ENCODE data around the gene CCDC50. TPM values are rescaled to one million over a fixed set of nuclear protein-coding genes. Genes with fewer than 3 reads are reported as not detected.

CCDC50 gene
- total RNA-seq, 1 donor from 2014 or later, result 170 TPM

DNA sequence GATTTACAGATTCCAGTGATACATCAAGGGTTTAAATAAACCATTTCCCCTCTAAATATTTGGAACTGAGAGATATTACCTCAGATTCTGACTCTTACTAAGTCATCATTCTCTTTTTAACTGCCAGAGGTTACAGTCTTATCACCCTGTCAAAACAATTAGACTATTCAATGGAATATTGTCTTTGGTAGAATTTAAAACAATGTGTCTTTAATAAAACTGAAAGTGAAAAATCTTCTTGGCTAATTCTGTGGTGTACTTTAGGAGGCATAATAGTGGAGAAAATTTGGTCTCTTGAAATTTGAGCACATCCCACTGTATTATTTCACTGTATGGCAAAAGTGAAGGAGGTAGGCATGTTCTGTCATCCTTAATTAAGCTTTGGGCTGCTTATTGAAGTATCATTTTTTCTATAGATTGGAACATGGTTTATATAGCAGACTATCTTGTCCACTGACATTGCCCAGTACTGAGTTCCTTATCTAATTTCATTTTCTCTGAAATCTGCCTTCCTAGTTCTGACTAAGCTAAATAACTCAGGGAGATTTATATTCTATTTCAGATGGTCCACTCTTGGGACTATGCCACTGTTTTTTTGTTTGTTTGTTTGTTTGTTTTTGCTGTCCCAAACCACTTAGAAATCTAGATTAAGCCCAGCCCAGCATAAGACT, 49.1 kb downstream of the CCDC50 start:
- DNase-seq (ENCODE audit: low read depth), result no peak

DNA sequence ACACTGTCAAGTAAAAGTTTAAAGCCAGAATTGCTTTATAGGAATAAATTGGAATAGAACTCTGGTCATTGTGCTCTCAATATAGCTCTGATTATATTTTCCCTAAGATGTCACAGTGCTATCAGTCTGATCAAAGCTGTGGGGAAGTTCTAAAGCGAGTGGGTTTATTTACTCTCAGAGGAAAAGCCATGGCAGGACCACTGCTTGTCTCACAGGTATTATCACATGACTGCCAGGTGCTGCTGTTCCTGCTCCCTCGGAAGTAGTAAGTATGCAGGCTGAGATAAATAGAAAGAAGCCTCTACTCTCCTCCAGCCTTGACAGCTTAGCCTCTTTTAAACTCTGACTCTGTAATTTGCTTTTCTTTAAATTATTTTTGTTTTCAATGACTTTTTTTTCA, 50.3 kb downstream of the CCDC50 start:
- DNase-seq (ENCODE audit: low read depth), result no peak

DNA sequence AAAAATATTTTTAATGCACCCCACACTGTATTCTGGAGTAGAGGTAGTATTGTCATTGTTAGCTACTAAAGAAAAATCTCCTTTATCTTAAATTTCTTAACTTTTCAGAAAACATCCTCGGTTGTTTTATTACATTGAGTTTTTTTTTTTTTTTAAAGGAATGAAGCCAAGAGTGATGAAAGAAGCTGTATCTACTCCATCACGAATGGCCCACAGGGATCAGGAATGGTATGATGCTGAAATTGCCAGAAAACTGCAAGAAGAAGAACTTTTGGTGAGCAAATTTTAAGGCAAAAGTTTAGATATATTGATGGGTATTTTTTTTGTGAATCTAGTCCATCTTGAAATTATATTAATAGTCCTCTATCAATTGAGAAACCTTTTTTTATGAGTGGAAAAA, 50.8 kb downstream of the CCDC50 start:
- DNase-seq (ENCODE audit: low read depth), result no peak

DNA sequence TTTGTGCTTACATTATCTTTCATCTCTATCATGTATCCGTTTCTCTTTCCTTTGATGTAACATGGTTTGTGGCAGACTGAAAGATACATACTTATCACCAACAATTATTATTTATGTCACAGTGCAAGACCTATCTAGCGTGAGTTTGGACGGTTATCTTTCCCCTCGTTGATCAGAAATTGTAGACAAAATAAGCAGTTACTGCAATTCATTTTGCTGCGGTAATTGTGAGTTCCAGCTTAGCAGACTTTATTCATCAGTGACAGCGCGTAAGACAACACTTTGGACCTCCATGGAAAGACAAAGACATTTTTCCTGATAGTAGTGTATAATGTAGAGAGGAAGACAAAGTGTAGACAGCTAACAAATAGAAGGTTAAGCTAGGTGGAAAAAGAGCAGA, 52.1 kb downstream of the CCDC50 start:
- no peak for DNase-seq (ENCODE audit: low read depth)

DNA sequence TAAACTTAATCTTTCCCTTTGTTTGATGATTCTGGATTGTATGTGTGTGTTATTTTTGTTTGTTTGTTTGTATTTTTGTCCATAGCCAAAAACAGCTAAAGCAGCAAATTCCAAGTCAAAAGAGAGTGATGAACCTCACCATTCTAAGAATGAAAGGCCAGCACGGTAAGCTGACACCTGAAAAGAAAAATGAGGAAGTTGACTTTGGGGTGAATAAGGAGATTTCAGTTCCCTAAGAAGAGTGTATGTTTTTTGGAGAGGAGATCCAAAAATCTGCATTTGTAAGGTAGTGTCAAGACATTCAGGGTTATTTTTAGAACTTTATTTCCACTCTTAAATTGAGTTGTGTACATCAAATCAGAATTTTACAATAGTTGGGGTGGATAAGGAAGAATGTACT, 53.5 kb downstream of the CCDC50 start:
- no peak for DNase-seq (ENCODE audit: low read depth)

DNA sequence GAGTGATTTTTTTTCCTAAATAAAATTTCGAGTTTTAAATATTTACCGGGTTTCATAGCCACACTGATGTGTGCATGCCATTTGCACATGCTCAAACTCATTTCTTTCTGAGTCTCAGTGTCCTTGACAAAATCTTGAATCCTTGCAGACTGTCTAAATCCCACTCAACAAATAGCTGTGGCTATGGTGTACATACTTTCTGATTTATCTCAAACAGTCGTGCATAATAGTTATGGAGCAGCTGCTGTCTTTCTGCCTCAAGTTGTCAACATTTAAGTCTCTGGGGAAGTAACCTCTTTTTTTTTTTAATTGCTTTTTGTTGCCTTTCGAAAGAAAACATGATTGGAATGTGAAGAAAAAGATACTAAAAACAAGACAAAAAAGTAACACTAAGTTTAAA, 53.9 kb downstream of the CCDC50 start:
- no peak for DNase-seq (ENCODE audit: low read depth)

DNA sequence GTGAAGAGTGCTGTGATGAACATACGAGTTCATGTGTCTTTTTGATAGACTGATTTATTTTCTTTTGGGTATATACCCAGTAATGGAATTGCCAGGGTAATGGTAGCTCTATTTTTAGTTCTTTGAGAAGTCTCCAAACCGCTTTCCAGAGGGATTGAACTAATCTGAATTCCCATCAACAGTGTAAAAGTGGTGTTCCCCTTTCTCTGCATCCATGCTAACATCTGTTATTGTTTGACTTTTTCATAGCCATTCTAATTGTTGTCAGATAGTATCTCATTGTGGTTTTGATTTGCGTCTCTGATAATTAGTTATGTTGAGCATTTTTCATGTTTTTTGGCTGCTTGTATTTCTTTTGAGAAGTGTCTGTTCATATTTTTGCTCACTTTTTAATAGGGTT, 55.9 kb downstream of the CCDC50 start:
- no peak for DNase-seq (ENCODE audit: low read depth)

DNA sequence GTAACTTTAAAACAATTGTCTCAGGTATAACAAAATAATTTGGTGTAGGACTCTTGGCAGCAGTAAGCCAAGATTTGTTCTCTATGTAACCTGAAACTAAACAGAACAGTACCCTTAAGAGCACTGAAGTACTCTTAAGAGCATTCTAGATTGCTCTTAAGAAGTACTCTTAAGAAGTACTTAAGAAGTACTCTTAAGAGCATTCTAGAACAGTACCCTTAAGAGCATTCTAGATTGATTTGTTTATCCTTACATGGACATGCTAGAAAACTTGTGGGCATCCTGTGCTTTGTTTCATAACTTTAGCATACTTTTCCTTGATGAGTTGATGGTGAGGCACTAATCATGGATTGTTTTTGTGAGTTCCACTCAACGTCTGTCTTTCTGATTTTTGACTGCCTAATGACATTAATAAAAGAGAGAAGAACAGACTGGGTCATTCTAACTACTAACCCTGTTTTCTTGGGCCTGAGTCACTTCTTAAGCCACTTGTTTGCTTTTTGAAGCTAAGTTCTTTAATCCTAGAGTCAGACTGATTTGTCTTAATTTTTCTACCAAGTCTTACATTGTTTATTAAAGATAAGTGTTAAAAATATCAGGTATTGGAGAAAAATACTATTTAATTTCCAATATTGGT, 58.4 kb downstream of the CCDC50 start:
- DNase-seq (ENCODE audit: low read depth), result peak; percentile 32

DNA sequence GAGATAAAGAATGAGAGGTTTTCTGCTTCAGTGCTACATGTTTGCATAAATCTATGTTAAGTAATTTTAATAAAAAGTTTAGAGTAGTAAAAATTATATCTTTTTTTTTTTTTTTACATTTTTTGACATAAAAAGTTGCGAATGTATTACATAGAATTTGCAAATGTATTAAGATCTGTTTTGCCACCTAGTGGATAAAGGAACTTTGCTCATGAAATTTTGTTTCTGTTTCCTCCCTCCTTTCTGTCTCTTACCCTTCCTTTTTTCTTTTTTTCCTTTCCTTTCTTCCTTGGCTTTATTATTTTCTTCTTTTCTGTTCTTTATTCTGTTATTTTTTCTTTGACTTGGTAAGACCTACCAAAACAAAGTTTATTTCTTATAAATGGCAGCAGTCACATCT, 59.6 kb downstream of the CCDC50 start:
- DNase-seq (ENCODE audit: low read depth), result peak; percentile 15

DNA sequence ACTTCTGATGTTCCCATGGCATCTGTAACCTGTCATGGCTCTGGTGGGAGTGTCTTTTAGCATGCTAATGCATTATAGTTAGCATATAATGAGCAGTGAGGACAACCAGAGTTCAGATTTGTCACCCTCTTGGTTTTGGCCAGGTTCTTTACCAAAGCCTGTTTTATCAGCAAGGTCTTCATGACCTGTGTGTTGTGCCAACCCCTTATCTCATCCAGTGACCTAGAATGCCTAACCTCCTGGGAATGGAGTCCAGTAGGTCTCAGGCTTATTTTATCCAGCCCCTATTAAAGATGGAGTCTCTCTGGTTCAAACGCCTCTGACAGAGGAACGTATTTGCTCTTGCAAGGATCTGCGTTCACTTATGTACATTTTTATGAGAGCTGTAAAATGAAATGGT, 61.4 kb downstream of the CCDC50 start:
- DNase-seq (ENCODE audit: low read depth), result no peak

DNA sequence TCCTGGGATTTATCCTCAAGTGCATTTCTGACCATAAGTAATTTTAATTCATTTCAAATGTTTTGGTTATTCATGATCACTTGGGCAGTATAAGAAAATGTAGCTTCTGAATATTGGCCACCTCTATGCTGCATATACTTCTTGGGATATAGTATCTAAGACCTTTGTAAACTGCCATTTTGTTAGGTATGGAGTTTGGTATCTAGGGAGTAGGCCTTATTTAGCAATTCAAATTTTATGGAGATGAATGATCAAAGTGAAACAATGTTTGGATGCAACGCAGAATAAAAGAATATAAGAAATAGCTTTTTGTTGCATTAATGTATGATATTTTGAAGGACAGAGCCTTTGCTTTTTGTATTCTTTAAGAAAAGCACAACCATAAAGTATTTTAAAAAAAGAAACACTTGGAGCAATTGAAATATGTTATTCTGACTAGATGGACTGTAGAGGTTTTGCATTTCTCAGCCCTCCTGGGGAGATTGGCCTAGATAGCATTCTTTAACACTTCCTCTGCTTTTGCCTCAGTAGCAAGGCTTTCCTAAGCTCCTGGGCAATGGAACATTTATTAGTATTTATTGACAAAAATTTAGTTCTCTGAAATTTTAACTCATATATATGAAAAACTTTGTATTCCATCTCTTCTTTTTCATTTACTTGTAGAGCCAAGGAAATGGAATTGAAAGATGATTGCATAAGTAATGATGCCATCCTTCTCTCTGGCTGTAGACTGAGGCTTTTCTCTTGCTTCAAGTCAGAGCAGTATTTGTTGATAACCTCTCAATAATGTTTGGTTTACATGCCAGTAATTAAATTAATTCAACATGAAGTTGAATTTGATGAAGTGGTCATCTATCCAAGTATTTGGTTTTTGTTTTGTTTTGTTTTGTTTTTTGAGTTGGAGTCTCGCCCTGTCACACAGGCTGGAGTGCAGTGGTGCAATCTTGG, 62.9 kb downstream of the CCDC50 start:
- no peak for DNase-seq (ENCODE audit: low read depth)

DNA sequence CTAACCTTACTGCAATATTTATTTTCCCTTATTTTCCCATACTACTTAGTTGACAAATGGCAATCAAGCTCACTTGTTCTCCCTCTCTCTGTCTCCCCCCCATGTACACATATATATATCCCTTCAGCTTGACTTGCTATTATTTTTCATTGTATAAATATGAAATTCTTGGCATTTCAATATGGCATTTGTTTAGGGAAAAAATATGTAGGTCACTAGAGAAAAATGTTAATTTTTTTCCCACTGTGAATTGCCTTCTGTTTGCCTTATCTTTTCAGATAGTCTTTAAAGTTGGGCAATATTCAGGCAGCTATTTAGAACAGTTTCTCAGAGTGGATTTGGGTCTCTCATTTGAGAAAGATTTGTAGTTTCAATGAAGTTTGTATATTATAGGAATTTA, 64.0 kb downstream of the CCDC50 start:
- DNase-seq (ENCODE audit: low read depth), result no peak

DNA sequence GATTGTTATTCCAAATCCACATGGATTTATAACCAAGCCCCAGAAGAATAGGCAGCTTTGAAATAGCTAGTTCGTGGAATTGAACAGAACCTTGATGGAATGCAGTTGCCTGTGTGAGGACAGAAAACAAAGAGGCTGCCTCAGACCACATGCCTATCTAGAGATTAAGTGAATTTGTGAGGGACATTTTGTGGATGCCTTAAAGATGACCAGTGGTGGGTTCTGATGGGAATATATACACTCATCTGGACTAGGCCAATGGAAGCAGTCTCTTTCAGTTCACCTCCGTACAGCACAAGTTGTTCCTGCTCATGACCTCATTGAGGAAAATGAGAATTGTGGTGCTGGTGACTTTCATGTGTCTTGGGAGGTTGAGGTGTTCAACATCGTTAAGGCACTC, 68.6 kb downstream of the CCDC50 start:
- DNase-seq (ENCODE audit: low read depth), result no peak

DNA sequence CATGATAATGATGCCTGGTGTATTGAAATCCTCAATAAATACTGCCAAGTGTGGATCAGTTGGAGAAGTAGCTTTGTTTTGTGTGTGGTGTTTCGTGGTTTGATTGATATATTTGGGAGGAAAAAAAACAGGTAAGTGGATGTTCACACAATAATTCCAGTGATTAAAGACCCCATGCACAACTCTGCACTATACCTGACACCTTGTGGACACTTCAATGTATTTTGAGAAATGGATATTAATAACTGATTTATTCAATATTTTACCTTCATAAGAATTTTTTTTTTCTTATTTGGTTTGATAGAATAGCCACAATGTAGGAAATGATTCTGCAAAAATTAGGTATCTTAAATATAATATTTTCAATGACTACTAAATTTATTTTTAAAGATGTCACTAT, 69.4 kb downstream of the CCDC50 start:
- no peak for DNase-seq (ENCODE audit: low read depth)

DNA sequence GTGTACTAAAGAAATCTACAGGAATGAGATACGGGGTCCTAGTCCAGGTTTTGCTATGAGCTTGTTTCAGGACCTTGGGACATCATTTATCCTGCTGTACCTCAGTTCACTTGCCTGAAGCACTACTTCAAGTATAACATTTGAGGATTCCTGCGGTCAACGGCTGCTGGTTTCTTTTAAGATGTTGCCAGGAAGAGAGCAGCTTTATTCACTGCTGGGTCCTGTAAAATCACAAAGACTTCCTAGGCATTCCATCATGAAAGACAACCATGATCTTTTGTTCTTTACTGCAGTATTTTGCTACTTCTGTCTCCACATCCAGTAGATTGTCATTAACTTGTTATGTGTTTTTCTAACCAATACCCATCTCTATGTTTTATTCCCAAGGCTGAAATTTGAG, 70.7 kb downstream of the CCDC50 start:
- no peak for DNase-seq (ENCODE audit: low read depth)

DNA sequence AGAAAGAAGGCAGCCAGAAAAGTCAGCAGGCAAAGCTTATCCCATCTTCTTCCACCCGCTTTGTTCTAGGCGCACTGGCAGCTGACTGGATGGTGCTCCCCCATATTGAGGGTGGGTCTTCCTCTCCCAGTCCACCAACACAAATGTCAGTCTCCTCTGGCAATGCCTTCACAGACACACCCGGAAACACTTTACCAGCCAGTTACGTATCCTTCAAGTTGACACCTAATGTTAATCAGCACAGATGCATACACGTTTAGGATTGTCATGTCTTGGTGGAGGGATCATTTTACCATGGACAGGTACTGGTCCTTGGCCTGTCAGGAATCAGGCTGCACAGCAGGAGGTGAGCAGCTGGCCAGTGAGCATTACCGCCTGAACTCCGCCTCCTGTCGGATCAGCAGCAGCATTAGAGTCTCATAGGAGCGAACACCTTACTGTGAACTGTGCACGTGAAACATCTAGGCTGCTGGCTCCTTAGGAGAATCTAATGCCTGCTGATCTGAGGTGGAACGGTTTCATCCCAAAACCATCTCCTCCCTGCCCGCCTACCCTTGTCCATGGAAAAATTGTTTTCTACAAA, 72.7 kb downstream of the CCDC50 start:
- DNase-seq (ENCODE audit: low read depth), result no peak

DNA sequence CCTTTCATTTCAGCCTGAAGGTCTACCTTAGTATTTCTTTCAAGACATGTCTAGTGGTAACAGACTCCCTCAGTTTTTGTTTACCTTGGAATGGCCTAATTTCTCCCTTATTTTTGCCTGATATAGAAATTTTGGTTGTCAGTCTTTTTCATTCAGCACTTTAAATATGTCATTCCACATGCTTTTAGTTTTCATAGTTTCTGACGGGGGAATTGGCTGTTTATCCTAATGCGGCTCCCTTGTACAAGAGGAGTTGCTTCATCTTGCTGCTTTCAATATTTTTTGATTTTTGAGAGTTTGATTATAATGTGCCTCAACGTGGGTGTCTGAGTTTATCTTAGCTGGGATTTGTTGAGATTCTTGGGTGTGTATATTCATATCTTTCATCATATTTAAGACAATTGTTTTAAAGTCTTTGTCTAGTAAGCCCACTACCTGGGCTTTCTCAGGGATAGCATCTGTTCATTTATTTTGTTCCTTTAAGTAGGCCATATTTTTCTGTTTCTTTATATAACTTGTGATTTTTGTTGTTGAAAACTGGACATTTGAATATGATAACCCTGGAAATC, 80.7 kb downstream of the CCDC50 start:
- no peak for DNase-seq (ENCODE audit: low read depth)

DNA sequence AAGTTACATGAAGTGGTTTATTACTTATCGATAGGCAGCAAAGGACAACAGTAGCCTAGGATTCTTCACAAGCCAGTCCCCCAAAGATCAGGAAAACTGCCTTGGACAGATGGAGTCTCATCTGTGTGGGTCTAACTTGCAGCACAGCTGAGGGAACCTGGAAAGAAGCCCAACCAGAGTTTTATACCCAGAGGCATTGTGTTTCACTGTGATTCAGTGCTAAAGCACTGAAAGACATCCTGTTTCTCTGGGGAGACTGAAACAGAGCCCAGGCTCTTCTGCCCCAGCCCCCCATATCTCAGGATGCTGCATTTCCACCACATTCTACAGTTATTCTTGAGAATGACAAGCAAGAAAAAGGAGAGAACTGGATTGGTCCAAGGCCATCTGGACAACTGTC, 83.6 kb downstream of the CCDC50 start:
- DNase-seq (ENCODE audit: low read depth), result peak; percentile 87

DNA sequence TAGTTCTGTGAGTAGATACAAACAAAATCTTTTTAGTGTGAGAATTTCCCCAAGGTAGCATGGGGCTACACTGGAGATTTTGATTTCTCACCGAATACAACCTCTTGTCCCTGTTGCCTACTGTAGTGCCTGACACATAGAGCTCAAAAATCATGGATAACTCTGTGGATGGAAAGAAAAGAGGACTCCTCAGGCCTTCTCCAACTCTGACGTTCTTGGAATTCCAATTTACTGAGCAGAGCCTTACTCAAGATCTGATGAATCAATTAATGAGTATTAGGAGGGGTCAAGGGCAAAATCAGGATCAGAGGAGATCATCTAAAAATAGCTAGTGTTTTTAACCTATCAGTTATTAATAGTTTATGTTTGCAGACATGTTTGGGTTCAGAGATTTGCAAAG, 85.1 kb downstream of the CCDC50 start:
- no peak for DNase-seq (ENCODE audit: low read depth)

DNA sequence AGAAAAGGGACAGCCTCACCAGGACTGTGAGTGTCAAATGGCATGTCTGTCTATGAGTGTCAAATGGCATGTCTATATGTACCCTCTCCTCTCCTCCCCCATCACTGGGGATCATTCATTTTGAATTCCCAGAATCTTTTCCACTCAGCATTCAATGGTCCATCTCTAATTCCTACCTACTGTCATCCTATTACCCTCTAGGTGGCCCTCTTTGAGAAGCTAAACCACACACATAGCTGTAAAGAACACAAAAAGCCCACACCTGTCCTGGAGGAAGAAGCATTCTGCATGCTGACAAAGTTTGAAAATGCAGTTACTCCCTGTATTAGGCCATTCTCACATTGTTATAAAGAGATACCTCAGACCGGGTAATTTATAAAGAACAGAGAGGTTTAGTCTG, 85.5 kb downstream of the CCDC50 start:
- no peak for DNase-seq (ENCODE audit: low read depth)

DNA sequence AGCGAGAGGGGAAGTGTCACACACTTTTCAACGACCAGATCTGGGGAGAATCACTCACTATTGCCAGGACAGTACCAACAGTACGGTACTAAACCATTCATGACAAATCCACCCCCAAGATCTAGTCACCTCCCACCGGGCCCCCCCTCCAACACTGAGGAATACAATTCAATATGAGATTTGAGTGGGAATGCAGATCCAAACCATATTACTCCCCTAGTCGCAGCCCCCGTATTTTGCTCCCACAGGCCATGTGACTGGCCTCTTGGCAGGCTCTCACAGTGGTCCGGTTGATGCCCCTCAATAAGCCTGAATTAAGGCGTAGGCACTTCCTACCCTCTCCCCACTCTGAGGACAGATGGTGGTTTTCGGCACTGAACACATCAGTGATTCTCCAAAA, 86.4 kb downstream of the CCDC50 start:
- no peak for DNase-seq (ENCODE audit: low read depth)

DNA sequence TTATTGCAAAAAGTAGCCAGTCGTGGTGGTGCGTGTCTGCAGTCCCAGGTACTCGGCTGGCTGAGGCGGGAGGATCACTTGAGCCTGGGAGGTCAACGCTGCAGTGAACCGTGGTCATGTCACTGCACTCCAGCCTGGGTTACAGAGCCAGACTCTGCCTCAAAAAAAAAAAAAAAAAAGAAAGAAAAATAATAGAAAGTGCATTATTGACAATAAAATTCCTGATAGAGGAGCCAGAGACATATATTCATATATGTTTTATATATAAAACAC, 88.2 kb downstream of the CCDC50 start:
- DNase-seq (ENCODE audit: low read depth), result no peak
